Left renal cortex interstitium (tissue), 4 donors: ENCODE results near the gene RBFOX1. TPM values are rescaled to one million over a fixed set of nuclear protein-coding genes. Genes with fewer than 3 reads are reported as not detected.
"Not testable (repeated sequence)": the region's sequence is repeated elsewhere in the genome, so short reads cannot be mapped to it uniquely, and the experiment has no call there.

Experiments
- DNase-seq, 4 donors: peaks; one replicate each; pipeline ENCODE4 v3.0.0-alpha.2; 2013; ENCODE audit warnings: low read depth in 4 of 4, low spot score in 2 of 4, missing footprints in 1 of 4
- polyA plus RNA-seq, 4 donors: library from polyadenylated mRNA; unstranded; fragments of 120-200 nt; gene quantifications; one replicate each; pipeline ENCODE4 v1.2.1, GENCODE V29; 2013; ENCODE audit not compliant: insufficient read length in 4 of 4

The RBFOX1 gene
- polyA plus RNA-seq, 4 donors, result 2.3 to 4.6 (median 2.6) TPM

DNA sequence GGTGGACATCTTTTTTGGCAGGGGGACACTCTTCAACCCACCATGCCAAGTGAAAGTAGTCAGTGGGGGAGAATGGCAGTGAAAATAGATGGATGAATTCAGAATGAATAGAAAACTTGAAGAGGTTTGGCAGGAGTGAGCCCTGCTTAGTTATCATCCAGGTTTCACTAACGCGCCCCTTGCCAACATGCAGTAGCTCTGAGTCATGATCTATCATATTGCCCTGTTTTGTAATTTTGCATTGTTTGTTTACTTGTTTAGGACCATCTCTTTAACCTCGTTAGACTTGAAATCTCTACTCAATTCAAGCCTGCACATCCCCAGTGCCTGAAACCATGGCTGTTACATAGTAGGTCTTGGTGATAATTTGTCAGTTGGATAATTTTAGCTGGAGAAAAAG lies 116.7 kb downstream of the RBFOX1 start:
- DNase-seq, result no peak

DNA sequence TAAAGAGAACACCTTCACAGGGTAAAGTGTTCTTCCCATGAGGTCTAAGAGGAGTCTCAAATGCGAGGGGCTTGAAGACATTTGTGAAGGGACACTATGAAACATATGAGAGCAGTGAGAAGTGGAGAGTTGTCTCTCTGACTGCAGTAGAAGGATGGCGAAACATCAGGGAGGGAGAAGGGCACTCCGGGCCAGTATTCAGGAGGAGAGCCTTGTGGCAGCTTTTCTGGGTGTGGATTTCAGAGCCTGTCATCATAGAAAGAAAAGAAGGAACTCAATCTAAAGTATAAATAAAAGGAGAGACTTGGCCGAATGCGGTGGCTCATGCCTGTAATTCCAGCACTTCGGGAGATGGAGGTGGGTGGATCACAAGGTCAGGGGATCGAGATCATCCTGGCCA lies 117.2 kb downstream of the RBFOX1 start:
- DNase-seq, result no peak

DNA sequence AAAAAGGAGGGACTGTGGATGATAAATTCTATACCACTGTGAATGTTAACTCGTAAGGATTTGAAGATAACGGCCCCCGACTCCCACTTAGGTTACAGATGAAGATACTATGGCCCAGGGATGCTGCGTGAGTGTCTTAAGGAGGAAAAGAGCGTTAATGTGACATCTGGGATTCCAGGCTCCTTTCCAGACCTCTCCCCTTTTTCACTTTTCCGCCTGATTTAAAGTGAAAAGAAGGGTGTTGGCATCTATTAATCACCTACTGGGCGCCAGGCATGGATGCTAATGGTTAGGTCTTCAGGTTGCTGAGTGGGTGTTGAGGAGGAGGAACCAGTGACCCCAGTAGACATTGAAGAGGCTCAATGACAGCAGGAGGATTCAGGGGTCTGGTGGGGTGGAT lies 117.8 kb downstream of the RBFOX1 start:
- DNase-seq, result no peak

DNA sequence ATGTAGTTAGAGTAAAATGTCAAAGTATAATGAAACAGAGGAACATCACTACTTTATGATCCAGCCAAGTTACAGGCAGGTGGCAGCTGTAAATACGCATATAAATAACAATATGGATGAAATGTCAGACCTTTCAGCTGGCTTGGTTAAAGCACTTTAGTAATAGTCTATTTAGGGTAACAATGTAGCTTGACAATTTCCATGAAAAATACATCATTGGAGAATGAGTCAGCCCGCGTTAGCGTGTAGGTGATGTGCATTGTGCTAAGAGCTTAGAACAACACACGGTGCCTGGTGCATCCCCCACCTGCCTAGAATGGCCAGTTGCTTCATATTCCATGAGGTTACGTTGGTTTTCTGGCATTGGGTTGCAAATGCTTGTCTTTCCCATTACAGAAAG lies 119.4 kb downstream of the RBFOX1 start:
- no peak for DNase-seq

DNA sequence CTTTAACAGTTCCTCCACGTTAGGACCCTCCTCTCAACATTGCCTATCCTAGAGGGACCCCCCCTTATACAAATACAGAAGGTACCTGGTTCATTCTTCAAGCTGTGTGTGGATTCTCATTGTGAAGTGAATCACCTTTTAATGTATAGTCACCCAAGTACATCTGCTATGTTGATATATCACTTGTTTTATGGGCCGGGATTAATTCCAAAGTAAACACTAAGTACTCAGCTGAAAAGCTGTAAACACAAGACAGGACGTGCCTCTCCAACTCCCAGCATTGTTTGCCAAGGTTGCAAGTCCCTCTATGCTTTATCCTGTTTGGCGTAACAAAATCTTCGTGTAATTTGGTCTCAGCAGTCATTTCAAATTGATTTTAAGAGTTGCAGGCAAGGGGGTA lies 123.6 kb downstream of the RBFOX1 start:
- peak in 3 of 4 donors; percentile 26 to 43 (median 41) for DNase-seq

DNA sequence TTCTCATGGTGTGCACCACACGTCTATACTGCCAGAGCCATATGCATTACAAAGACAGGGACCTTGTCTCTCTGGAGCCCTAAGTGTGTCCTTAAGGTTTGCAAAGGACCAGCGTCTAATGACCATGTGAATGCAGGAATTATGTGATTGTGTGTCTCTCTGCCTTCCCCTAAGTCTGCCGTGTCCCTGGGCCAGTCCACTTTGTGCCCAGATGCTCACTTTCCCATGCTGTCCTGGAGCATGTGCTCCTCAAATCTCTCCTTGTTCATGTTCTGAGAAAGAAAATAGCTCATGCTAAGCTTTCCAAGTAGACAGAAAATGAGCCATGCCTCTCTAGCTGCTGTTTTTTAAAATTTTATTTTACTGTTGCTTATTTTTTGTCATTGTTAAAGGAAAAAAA lies 125.5 kb downstream of the RBFOX1 start:
- no peak for DNase-seq

DNA sequence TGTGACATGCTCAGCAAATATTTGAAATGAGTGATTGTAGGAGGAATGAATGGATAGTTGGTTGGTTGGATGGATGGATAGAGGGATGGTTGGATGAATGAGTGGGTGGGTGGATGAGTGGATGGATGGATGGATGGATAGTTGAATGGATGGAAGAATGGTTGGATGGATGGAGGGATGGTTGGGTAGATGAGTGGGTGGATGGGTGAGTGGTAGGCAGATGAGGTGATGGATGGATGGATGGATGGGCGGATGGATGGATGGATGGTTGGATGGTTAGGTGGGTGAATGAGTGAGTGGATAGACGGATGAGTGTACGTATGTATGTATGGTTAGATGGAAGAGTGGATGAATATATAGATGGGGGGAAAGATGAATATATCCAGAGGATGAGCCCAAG lies 137.7 kb downstream of the RBFOX1 start:
- no peak for DNase-seq

DNA sequence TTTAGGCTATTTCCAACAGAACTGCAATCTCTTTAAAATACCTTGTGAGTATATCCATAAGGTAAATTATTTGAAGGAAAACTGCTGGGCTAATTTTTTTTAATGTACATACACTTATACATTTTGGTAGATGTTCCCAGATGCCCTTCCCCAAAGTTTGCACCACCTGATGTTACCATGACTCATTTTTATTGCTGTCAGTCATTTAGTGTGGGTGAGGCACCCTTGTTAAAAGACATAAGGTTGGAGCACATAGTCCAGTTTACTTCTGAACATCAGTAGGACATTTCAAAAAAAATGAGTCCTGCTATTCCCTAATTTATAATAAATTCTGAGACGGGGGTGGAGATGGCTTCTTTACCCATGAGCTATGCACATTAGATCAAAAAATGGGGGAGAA lies 138.6 kb downstream of the RBFOX1 start:
- DNase-seq, result no peak

DNA sequence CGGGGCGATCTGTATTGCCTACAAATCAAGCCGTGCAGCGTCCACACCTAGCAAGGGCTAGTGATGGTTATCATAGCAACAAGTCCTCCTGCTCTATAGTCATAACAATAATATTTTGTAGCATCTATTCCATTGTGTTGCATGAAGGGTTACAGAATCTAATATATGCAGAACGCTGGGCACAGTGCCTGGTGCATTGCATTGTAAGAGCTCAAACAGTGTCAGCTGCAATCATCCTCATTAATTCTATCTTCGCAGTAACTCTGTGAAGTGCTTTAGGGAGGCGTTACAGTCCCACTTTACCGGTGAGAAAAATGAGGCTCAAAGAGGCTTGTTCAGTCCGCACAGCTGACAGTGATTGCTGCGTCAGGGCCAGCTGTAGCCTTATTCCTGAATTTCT lies 149.4 kb downstream of the RBFOX1 start:
- no peak for DNase-seq

DNA sequence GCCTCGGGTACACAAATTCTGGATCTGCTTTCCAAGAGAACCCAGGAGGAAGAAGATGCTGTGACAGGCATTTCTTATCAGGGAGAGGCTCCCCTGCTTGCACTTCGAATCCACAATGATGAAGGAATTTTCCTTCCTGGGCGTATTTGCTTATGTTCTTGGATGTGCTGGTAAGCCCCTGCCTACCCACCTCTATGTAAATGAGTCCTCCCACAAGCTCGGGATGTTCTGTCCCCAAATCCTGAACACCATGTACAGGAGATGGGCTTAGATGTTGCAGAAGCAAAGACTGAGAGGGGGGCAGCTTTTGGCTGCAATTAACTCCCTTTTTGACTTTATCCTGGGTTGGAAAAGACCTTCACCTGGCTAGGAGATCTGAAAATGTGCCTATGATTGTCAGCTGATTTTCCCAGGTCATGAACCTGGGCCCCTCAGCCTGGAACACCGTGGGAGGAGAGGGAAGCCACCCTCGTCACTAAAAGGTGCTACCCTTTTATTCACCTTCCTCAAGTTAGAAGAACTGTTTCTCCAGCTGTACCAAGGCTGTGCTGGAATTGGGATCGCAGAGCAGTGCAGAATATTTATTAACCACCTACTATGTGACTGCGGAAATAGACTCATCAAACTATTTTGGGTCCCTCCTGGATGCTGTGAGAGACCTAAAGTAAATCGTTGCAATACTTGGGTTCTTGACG lies 150.1 kb downstream of the RBFOX1 start:
- no peak for DNase-seq

DNA sequence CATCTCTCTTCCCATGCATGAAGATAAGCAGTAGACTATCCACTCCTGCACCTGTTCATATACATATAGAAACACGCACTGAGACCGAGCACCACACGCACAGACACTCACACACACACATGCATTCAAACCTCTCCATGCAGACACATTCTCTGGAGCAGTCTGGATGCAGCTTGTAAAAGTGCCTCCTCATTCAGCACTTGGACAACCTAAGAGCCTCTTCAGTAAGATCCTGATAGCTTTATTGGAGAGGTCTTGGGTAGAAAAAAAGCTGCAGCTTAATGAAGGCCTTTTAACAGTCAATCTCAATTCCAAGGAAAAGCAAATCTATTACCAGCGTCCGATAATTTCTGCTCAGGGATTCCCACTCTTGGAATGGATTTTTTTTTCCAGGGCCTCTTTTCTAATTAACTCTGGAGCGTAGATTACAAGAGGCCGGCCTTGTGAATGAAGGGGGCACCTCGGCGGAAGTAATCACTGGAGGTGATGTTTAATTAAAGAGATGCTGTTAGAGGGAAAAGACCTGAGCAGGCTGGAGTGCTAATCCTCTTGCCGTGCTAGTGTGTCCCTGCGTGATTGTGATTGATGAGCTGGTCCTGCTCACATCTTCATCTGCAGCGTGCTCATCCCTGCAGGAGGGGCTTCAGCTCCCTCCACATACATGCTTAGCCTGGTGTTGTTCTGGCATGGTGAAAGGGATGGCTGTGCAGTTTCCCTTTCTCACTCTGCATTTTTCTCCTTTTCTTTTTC lies 155.1 kb downstream of the RBFOX1 start:
- no peak for DNase-seq

DNA sequence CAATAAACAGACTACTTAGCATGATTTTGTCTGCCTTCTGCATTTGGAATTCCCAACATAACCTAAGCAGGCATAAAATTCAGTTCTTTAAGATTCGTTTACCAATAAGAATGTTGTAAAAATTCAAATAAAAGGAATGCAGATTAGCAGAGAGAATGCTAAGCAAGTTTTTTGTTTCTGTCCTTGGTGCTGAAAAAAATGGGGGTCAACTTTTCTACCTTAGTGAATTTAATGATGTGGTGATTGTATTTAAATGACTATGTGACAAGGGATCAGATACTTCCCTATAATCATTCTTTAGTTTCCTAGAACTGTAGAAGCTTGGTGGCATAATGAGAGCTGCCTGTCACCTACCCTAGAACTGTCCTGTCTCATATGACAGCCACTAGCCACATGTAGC lies 159.5 kb downstream of the RBFOX1 start:
- no peak for DNase-seq

DNA sequence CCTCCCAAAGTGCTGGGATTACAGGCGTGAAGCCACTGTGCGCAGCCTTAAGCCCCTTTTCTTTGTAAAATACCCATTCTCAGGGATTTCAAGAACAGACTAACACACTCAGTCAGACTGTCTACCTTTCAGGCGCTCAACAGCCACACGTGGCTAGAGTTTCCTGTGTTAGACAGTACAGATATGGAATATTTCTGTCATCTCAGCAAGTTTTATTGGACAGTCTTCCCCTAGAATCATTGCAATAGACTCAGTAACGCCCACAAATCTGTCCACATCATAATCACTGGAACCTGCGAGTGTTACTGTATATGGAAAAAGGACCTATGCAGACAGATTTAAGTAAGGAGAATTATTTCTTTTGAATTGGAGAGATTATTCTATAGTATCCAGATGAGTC lies 160.5 kb downstream of the RBFOX1 start:
- no peak for DNase-seq

DNA sequence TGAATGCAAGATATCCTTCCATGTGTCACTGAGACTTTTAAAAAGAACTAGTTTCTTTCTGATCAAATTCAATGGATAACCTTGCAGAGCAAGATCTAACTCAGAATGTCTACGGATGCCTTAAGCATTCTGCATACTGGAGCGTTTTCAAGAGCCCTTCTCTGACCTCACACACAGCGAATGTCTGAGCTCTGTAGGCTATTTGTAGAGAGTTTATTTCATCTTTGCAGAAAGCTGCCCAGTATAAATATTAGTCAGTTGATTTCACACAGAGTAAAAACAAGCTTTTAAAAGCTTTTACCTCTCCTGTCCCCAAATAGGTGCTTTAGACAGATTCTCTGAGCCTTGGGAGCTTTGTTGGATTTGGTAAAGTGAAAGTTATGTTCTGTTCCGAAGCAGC lies 165.0 kb downstream of the RBFOX1 start:
- no peak for DNase-seq

DNA sequence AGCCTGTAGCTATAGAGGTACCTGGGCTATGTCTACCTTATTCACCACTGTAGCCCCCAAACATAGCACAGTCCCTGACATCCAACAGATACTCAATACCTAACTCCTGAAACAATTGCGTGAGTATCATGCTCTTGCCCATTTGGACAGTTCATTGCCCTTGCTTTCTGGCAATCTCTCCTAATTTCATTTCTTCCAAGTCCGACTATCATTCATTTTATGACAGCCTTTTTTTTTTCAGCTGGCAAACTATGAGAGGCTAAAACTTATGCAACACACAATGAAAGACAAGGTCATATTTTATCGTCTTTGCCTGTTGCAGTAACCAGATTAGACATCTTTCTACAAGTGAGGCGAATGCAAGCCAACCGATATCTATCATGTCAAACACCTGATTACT lies 169.2 kb downstream of the RBFOX1 start:
- DNase-seq, result no peak

DNA sequence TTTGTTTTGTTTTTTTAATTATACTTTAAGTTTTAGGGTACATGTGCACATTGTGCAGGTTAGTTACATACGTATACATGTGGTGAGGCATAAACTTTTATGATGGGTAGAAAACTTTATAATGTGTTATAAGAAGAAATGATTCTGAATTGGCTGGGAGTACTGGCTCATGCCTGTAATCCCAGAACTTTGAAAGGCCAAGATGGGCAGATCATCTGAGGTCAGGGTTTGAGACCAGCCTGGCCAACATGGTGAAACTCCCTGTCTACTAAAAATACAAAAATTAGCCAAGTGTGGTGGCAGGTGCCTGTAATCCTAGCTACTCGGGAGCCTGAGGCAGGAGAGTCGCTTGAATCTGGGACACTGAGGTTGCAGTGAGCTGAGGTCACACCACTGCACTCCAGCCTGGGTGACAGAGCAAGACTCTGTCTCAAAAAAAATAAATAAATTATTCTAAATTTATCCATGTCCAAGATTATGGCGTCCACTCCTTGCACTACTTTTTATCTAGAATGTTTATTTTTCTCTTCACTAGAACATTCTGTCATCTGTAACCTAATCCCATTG lies 170.0 kb downstream of the RBFOX1 start:
- DNase-seq, result not testable (repeated sequence)

DNA sequence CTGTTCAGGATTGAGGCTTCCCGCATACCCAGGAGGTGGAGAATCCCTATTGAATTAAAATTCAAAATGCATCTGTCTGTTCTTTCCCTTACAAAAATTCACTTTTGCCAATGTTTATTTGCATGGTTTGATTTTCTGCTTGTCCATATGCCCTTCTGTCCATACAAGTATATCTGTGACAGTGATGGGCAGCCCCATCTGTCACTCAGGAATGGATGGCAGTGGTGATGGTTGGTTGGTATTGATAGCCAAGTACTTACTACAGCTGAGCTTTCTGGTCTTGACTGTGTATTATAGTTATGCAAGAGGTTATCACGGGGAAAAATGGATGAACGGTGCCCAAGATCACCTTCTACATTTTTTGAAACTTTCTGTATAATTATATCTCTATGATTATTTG lies 171.0 kb downstream of the RBFOX1 start:
- DNase-seq, result no peak

DNA sequence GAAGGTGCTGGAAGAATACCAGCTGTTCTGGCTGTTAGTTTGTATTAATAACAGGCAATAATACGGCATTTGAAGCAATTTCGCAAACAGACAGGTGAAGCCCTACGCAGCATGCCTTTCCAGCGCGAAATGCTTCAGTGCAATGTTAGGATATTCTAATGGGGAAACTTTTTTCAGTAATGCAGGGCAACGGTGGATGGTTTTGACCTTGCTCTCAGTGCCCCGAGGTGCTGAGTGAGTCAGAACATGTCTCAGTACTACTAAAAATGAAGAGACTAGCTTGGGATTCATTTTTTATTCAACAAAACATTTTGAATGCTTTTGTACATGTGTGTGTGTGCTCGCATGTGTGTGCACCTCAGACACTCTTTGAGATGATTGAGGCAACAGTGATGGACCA lies 172.2 kb downstream of the RBFOX1 start:
- no peak for DNase-seq

DNA sequence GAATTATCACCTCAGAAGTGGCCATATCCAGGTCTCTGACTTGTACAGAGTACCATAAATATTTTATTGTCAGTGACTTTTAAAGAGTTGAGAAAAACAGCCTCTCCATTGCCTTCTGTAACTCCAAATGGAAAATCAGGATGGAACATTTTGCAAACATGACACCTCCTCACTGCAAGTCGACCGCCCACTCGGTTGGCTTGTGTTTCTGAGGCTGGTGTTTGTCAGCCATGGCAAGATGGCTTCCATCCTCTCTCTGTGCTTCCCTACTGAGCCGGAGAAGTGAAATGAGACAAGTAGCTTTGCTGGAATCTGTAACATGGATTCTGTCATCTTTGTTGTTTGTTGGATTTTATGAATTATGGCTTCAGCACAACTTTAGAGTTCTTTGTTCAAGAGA lies 172.8 kb downstream of the RBFOX1 start:
- no peak for DNase-seq

DNA sequence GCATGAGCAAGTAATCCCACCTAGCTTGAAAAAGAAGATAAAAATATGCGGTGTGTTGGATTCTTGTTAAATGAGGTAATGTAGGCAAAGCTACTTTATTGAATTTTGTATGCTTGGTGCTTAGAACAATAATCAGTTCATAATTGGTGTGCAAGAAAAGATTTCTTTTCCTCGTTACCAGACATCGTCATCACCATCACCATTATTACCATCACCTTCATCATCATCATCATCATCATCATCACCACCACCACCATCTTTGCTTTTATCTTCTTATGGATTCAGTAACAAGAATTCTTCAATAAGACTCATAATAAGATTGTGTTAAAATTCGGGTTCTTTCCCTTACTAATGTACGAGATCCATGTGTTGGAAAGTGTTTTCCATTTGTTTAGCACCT lies 173.7 kb downstream of the RBFOX1 start:
- DNase-seq, result no peak

DNA sequence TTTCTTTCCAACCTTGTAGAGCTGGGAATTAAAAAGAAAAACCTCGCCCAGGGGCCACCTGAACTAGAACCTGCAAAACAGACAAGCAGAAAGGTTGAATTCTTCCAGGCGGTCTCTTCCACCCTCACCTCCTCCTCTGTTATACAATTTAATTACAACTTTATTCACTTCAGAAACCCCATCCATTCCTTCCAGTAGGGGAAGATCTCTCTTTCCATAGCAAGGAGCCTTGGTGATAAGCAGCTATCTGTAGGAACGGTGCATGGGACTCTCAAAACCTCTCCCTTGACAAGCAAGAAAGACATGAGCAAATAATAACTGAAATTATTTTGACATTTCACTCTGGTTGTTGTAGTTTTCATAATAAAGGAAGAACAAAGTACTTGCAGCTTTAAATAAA lies 176.0 kb downstream of the RBFOX1 start:
- no peak for DNase-seq

DNA sequence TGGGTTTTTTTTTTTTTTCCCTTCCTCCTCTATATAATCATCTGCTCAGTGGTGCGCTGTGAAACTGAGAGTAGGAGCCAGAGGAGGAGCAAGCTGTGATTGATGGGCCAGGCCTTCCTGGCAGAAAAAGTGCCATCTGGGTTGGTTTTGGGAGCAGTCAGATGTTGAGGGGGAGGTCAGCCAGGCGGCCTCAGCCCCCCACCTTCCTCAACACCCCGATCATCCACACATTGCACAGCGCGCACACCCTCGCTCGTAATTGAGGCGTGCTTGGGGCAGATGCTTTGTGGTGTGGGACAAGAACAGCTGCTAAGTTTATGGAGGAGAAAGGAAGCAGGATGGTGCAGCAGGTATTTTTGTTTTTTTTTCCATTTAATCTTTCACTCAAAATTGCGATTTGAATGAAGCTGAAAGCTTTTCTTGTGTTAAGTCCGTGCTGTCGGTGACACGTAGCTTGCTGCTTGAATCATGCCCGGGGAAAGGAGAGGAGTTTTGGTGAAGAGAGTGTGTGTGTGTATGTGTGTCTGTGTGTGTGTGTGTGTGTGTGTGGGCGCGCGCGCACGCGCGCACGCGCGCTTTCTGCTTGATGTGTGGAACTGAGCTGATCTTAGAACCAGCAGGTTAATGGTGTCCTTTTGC lies 177.4 kb downstream of the RBFOX1 start:
- peak in 2 of 4 donors; percentile 27 to 29 for DNase-seq
